Right lobe of liver (tissue), 4 donors: Measurements from ENCODE around the gene CFAP53.

ENCODE experiments used
- CTCF ChIP-seq, 4 donors: fragments of 200-600 bp in 3 of 4; fragments of 450-650 bp in 1 of 4; IDR thresholded peaks; one replicate each; pipeline versions ENCODE4 v1.5.1 to v1.8.0; 2016 to 2022; ENCODE audit warnings: antibody characterized with exemption in 4 of 4, mild to moderate bottlenecking in 2 of 4
- POLR2A ChIP-seq: fragments of 450-650 bp; IDR thresholded peaks from one replicate; pipeline ENCODE4 v1.6.1; 2017; ENCODE audit warnings: antibody characterized with exemption, mild to moderate bottlenecking
- donor health status: DM: no; HTN: no; CAD: no.
- donor health status: DM: no; HTN: no; CAD: no.
- donor health status: DM: no; HTN: yes; CAD: no.

DNA sequence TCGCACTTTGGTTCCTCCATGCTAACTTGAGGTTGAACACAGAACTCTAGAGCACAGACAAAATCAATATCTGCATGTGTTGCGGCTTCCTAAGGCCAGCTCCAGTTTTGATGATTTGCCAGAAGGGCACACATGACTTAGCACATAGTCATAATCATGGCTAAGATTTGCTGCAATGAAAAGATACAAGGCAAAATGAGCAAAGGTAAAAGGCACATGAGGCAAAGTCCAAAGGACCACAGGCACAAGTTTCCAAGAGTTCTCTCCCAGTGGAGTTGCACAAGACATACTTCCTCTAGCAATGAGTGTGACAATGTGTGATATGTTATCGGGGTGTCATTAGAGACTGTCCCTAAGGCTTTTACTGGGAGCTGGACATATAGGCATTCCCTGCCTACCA lies 45.4 kb upstream of the CFAP53 start:
- TF ChIP-seq CTCF (IDR thresholded peaks at IDR 0.05) (no peak), POLR2A (no peak)
